ENCODE measurements around the gene SENP1. TPM values are rescaled to one million over a fixed set of nuclear protein-coding genes. Genes with fewer than 3 reads are reported as not detected.

The SENP1 gene
- total RNA-seq, 1 donor from 2014 or later = 24.2 TPM

DNA sequence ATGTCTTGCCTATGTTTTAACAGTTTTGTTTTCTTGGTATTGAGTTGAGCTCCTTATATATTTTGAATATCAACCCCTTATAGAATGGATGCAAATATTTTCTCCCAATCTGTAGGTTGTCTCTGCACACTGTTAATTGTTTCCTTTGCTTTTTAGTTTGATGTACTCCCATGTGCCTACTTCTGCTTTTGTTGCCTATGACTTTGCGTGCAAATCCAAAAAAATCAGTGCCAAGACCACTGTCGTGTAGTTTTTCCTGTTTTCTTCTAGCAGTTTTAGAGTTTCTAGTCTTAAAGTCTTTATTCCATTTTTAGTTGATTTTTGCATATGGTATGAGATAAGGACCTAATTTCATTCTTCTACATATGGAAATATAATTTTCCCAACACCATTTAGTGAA lies 28.8 kb downstream of the SENP1 start:
- no peaks in the 10 kb centered on the region for H3K4me1 Mint-ChIP-seq (ENCODE audit: low read depth, unreplicated experiment)
- peaks cover 1% of the 10 kb centered on the region for H3K9me3 Mint-ChIP-seq (ENCODE audit: unreplicated experiment)
- H3K36me3 Mint-ChIP-seq (ENCODE audit: unreplicated experiment) = peaks cover 5% of the 10 kb centered on the region
- H3K4me3 Mint-ChIP-seq (ENCODE audit: unreplicated experiment) = no peak overlapping the region
- no peak for DNase-seq
- peaks cover 1% of the 10 kb centered on the region for H3K27me3 Mint-ChIP-seq (ENCODE audit: unreplicated experiment)
- no peak overlapping the region for H3K27ac Mint-ChIP-seq (ENCODE audit: unreplicated experiment)
- TF ChIP-seq, protein P1, sequence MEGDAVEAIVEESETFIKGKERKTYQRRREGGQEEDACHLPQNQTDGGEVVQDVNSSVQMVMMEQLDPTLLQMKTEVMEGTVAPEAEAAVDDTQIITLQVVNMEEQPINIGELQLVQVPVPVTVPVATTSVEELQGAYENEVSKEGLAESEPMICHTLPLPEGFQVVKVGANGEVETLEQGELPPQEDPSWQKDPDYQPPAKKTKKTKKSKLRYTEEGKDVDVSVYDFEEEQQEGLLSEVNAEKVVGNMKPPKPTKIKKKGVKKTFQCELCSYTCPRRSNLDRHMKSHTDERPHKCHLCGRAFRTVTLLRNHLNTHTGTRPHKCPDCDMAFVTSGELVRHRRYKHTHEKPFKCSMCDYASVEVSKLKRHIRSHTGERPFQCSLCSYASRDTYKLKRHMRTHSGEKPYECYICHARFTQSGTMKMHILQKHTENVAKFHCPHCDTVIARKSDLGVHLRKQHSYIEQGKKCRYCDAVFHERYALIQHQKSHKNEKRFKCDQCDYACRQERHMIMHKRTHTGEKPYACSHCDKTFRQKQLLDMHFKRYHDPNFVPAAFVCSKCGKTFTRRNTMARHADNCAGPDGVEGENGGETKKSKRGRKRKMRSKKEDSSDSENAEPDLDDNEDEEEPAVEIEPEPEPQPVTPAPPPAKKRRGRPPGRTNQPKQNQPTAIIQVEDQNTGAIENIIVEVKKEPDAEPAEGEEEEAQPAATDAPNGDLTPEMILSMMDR (IDR thresholded peaks at IDR 0.05; ENCODE audit: partially characterized antibody, unreplicated experiment) = no peak

- TF ChIP-seq, protein P1 (IDR thresholded peaks at IDR 0.05; ENCODE audit: partially characterized antibody, unreplicated experiment) = no peak
- Mint-ChIP-seq H3K9me3 (ENCODE audit: unreplicated experiment) (peaks cover 1% of the 10 kb centered on the region), H3K4me3 (ENCODE audit: unreplicated experiment) (no peak overlapping the region), H3K27me3 (ENCODE audit: unreplicated experiment) (peaks cover 1% of the 10 kb centered on the region), H3K4me1 (ENCODE audit: low read depth, unreplicated experiment) (no peaks in the 10 kb centered on the region), H3K36me3 (ENCODE audit: unreplicated experiment) (peaks cover 5% of the 10 kb centered on the region), H3K27ac (ENCODE audit: unreplicated experiment) (no peak overlapping the region)
- DNase-seq = no peak
Observed at GRCh38 chr12:48075832-48076231, 30.0 kb downstream of the SENP1 start.

DNA sequence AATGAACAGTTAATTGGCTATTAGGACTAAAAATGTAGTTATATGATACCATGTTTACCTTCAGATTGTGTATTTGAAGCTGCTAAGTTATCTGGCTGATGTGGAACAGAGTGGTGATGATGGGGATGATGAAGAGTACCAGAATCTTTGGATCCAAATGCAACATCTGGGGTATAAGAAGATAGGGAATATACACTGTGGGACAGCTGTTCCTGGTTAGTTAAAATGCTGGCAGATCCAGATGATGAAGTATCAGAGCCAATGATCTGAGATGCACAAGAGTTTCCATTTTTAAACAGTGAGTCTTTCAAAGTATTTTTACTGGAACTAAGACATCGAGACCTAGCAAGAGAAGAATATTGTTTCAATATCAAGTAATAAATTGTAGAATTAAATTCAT lies 31.6 kb downstream of the SENP1 start:
- H3K9me3 Mint-ChIP-seq (ENCODE audit: unreplicated experiment) = peaks cover 1% of the 10 kb centered on the region
- TF ChIP-seq, protein P1 (IDR thresholded peaks at IDR 0.05; ENCODE audit: partially characterized antibody, unreplicated experiment) = no peak

GRCh38 chr12:48072266-48072665 lies 33.6 kb downstream of the SENP1 start:
- no peak overlapping the region for H3K4me3 Mint-ChIP-seq (ENCODE audit: unreplicated experiment)
- TF ChIP-seq, protein P1 (IDR thresholded peaks at IDR 0.05; ENCODE audit: partially characterized antibody, unreplicated experiment) = no peak

More for the DNA sequence above, 31.6 kb downstream of the SENP1 start:
- peaks cover 3% of the 10 kb centered on the region for H3K27me3 Mint-ChIP-seq (ENCODE audit: unreplicated experiment)
- no peak overlapping the region for H3K4me3 Mint-ChIP-seq (ENCODE audit: unreplicated experiment)
- no peak overlapping the region for H3K27ac Mint-ChIP-seq (ENCODE audit: unreplicated experiment)
- H3K4me1 Mint-ChIP-seq (ENCODE audit: low read depth, unreplicated experiment) = no peaks in the 10 kb centered on the region
- H3K36me3 Mint-ChIP-seq (ENCODE audit: unreplicated experiment) = peaks cover 5% of the 10 kb centered on the region
- DNase-seq = no peak

DNA sequence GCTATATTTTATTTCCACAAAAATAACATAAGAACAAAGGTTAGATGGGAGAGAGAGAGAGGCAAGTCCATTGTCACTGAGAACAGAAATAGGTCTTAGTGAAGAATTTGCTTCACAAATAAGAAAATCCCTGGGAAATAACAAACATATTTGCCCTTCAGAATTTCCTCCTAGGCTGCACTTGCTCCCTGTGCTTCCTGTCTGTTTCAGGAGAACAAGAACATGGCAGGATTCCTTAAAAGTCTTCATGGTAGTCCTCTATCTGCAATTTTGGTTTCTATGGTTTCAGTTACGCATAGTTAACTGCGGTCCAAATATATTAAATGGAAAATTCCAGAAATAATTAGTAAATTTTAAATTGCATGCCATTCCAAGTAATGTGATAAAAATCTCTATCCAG lies 34.1 kb downstream of the SENP1 start:
- no peaks in the 10 kb centered on the region for H3K4me1 Mint-ChIP-seq (ENCODE audit: low read depth, unreplicated experiment)
- H3K36me3 Mint-ChIP-seq (ENCODE audit: unreplicated experiment) = no peaks in the 10 kb centered on the region
- no peaks in the 10 kb centered on the region for H3K9me3 Mint-ChIP-seq (ENCODE audit: unreplicated experiment)
- TF ChIP-seq, protein P1 (IDR thresholded peaks at IDR 0.05; ENCODE audit: partially characterized antibody, unreplicated experiment) = no peak
- peaks cover 1% of the 10 kb centered on the region for H3K27me3 Mint-ChIP-seq (ENCODE audit: unreplicated experiment)
- no peak for DNase-seq
- no peak overlapping the region for H3K4me3 Mint-ChIP-seq (ENCODE audit: unreplicated experiment)
- no peak overlapping the region for H3K27ac Mint-ChIP-seq (ENCODE audit: unreplicated experiment)

More at GRCh38 chr12:48072266-48072665, 33.6 kb downstream of the SENP1 start:
- peaks cover 1% of the 10 kb centered on the region for H3K27me3 Mint-ChIP-seq (ENCODE audit: unreplicated experiment)
- no peak overlapping the region for H3K27ac Mint-ChIP-seq (ENCODE audit: unreplicated experiment)
- no peak for DNase-seq
- H3K4me1 Mint-ChIP-seq (ENCODE audit: low read depth, unreplicated experiment) = no peaks in the 10 kb centered on the region
- H3K9me3 Mint-ChIP-seq (ENCODE audit: unreplicated experiment) = no peaks in the 10 kb centered on the region
- H3K36me3 Mint-ChIP-seq (ENCODE audit: unreplicated experiment) = no peaks in the 10 kb centered on the region
